Esophagus muscularis mucosa (tissue), 4 donors: ENCODE data around the gene FYB1. TPM values are rescaled to one million over a fixed set of nuclear protein-coding genes. Genes with fewer than 3 reads are reported as not detected.

ENCODE experiments used
- DNase-seq: peaks from one replicate; pipeline ENCODE4 v3.0.0-alpha.2; 2017; ENCODE audit errors: extremely low spot score
- H3K27ac ChIP-seq, 4 donors: fragments of 200-600 bp; sonication (generic); replicated peaks in 1 of 4; 1 replicate in 3 of 4; 2 replicates in 1 of 4; pipeline ENCODE4 v1.5.1; 2016 to 2019; ENCODE audit warnings: mild to moderate bottlenecking in 1 of 4
- H3K27me3 ChIP-seq, 4 donors: fragments of 200-600 bp; sonication (generic); one replicate each; pipeline versions ENCODE4 v1.5.1 to v1.6.0; 2016 to 2019
- H3K36me3 ChIP-seq, 4 donors: fragments of 200-600 bp; sonication (generic); one replicate each; pipeline ENCODE4 v1.5.1; 2016 to 2019
- H3K4me1 ChIP-seq, 4 donors: fragments of 200-600 bp; sonication (generic); one replicate each; pipeline ENCODE4 v1.5.1; 2016 to 2019
- H3K4me3 ChIP-seq, 4 donors: fragments of 200-600 bp; sonication (generic); 1 replicate in 2 of 4; 2 replicates in 2 of 4; pipeline ENCODE4 v1.5.1; 2016 to 2019; ENCODE audit warnings: mild to moderate bottlenecking in 4 of 4, moderate library complexity in 1 of 4
- H3K9me3 ChIP-seq, 4 donors: fragments of 200-600 bp; sonication (generic); 1 replicate in 3 of 4; 2 replicates in 1 of 4; pipeline ENCODE4 v1.5.1; 2016 to 2019
- EP300 ChIP-seq: sonication (generic); formaldehyde crosslinking; IDR thresholded peaks from one replicate; pipeline ENCODE4 v1.6.1; 2017; ENCODE audit warnings: antibody characterized with exemption
- POLR2A ChIP-seq: fragments of 450-650 bp; IDR thresholded peaks from one replicate; pipeline ENCODE4 v1.6.1; 2017; ENCODE audit warnings: antibody characterized with exemption, moderate library complexity, mild to moderate bottlenecking, low read depth
- POLR2AphosphoS5 ChIP-seq, 2 donors: sonication (generic); formaldehyde crosslinking; IDR thresholded peaks; one replicate each; pipeline ENCODE4 v1.6.1; 2017; ENCODE audit warnings: antibody characterized with exemption in 2 of 2
- WGBS: methylation state at CpG from one replicate; pipeline ENCODE4 v1.1.5; 2018; 5-methylcytosine and 5-hydroxymethylcytosine counted together
- intact Hi-C: fragments of 100-400 bp; cut with DNase I; formaldehyde crosslinking; loops from one replicate; pipeline ENCODE4 v1.15.1; 2023
- total RNA-seq, 4 donors: library from RNA; depleted of rRNA; stranded (reverse); fragments of >200 nt; gene quantifications; one replicate each; pipeline versions ENCODE4 v1.1.0 to v1.2.1, GENCODE V29; 2016
- TF ChIP-seq, protein P1 (sequence below), 3 experiments: fragments of 200-600 bp in 2 of 3; fragments of 450-650 bp in 1 of 3; sonication (generic) in 2 of 3; IDR thresholded peaks; one replicate each; pipeline ENCODE4 v1.5.1; 2017 to 2019; ENCODE audit warnings: antibody characterized with exemption in 3 of 3, mild to moderate bottlenecking in 2 of 3, moderate library complexity in 1 of 3

The FYB1 gene
- total RNA-seq, 4 donors from 2014 or later, result 3.2 to 12.9 (median 3.9) TPM

GRCh38 chr5:39190311-39191102 is 28.9 kb downstream of the FYB1 start:
- Histone ChIP-seq H3K27ac (no peak overlapping the region), H3K27me3 (no peaks in the 10 kb centered on the region), H3K9me3 (no peaks in the 10 kb centered on the region), H3K4me3 (no peak overlapping the region), H3K36me3 (no peaks in the 10 kb centered on the region), H3K4me1 (no peaks in the 10 kb centered on the region)
- 85% methylated on average over 4 of the region's 4 CpGs for WGBS
- peak; percentile 78 for DNase-seq
- intact Hi-C loops, result no loop called here
- TF ChIP-seq, protein P1, sequence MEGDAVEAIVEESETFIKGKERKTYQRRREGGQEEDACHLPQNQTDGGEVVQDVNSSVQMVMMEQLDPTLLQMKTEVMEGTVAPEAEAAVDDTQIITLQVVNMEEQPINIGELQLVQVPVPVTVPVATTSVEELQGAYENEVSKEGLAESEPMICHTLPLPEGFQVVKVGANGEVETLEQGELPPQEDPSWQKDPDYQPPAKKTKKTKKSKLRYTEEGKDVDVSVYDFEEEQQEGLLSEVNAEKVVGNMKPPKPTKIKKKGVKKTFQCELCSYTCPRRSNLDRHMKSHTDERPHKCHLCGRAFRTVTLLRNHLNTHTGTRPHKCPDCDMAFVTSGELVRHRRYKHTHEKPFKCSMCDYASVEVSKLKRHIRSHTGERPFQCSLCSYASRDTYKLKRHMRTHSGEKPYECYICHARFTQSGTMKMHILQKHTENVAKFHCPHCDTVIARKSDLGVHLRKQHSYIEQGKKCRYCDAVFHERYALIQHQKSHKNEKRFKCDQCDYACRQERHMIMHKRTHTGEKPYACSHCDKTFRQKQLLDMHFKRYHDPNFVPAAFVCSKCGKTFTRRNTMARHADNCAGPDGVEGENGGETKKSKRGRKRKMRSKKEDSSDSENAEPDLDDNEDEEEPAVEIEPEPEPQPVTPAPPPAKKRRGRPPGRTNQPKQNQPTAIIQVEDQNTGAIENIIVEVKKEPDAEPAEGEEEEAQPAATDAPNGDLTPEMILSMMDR (IDR thresholded peaks at IDR 0.05), result no peak
- TF ChIP-seq EP300 (no peak), POLR2AphosphoS5 (IDR thresholded peaks at IDR 0.05) (no peak), POLR2A (no peak)

DNA sequence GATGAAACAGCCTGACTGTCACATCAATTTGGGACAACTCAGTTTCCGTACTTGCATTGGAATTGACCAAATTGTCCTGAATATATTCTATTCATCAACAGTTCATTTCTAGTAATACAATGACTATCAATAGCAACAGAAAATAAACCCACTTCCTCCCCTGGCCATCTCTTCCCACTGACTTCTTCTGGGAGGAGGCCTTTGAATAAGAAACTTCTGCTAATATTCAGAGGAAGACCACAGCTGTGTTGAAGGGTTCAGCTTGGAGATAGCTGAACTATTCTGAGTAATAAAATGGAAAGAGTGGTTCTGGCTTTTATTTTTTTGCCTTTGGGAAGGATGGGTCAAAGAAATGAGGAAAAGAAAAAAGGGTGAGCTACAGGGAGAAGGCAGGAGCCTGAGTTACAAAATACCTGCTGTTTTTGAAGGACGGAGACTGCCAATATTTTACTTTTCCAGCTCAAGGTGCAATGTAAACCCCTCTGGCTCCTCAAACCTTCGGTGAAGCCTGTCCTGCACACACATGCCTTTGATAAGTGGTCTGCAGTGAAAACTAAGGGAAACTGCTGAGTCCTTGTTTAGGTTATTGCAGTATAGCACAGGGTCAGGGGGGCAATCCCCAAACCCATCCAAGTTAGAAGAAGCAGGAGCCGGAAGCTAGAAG is 29.9 kb downstream of the FYB1 start:
- Histone ChIP-seq H3K4me1 (no peaks in the 10 kb centered on the region), H3K9me3 (no peaks in the 10 kb centered on the region), H3K4me3 (no peak overlapping the region), H3K36me3 (no peaks in the 10 kb centered on the region), H3K27me3 (no peaks in the 10 kb centered on the region), H3K27ac (no peak overlapping the region)
- no peak for TF ChIP-seq POLR2A
- TF ChIP-seq POLR2AphosphoS5 (IDR thresholded peaks at IDR 0.05), result no peak
- intact Hi-C loops, result no loop called here
- WGBS, result 65% methylated on average over 4 of the region's 4 CpGs
- peak; percentile 72 for DNase-seq

GRCh38 chr5:39187831-39188731 is 31.3 kb downstream of the FYB1 start:
- Histone ChIP-seq H3K27me3 (no peaks in the 10 kb centered on the region), H3K4me3 (no peak overlapping the region), H3K4me1 (no peaks in the 10 kb centered on the region), H3K27ac (no peak overlapping the region), H3K9me3 (no peaks in the 10 kb centered on the region), H3K36me3 (no peaks in the 10 kb centered on the region)
- intact Hi-C loops, result no loop called here
- 80% methylated on average over 13 of the region's 13 CpGs for WGBS
- TF ChIP-seq POLR2AphosphoS5 (IDR thresholded peaks at IDR 0.05) (no peak), POLR2A (no peak), EP300 (no peak)
- TF ChIP-seq, protein P1 (IDR thresholded peaks at IDR 0.05), result no peak
- peak; percentile 24 for DNase-seq

DNA sequence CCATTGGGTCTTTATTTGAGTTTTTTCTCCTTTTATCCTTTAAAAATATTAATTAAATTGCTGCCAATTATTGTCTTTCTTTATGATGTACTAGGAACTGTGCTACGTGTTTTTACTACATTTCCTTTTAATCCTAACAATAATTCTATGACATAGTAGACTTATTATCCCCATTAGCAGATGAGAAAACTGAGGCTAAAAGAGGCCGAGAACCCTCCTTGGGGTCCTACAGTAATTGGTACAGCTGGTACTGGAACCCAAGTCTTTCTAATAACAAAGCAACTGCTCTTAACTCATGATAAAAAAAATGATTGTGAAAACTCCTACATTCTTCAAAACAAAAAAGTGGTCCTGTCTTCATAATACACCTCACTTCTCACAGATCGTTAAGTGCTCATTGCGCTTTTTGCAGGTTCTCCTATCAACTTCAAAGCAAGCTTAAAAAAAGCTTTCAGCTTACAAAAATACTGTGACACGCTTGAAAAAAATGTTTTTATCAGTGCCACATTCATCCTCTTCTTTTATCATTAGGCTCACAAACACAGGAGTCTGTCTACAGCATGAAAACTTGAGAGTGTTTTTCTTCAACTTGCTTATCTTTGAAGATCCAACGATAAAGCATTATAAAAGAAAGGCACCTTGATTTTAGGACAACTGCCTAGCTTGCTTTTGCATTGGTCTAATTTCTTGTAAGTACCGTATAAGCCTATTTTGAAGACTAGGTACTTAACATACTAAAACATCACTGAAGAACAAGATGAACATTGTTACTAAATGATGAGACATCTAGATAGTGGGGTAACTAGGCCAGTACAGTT is 32.4 kb downstream of the FYB1 start:
- no peak overlapping the region for H3K4me3 ChIP-seq
- no peak for DNase-seq
- no peaks in the 10 kb centered on the region for H3K9me3 ChIP-seq
- H3K27me3 ChIP-seq, result no peaks in the 10 kb centered on the region
- H3K27ac ChIP-seq, result no peak overlapping the region
- intact Hi-C loops, result no loop called here
- no peaks in the 10 kb centered on the region for H3K36me3 ChIP-seq
- 91% methylated on average over 7 of the region's 7 CpGs for WGBS
- no peaks in the 10 kb centered on the region for H3K4me1 ChIP-seq
- TF ChIP-seq, protein P1 (IDR thresholded peaks at IDR 0.05), result no peak
- TF ChIP-seq EP300, result no peak
- TF ChIP-seq POLR2A, result no peak
- TF ChIP-seq POLR2AphosphoS5 (IDR thresholded peaks at IDR 0.05), result no peak
